Loucy (cell line): Measurements from ENCODE around the gene VDAC1.

Source experiments
- H2AFZ ChIP-seq: fragments of 200-600 bp; sonication (generic); 2 replicates; pipeline ENCODE4 v1.6.0; 2016; ENCODE audit warnings: antibody characterized with exemption, mild to moderate bottlenecking, low read length, moderate library complexity
- H3F3A ChIP-seq: fragments of 200-600 bp; 2 replicates; pipeline ENCODE4 v1.6.0; 2016; ENCODE audit warnings: antibody characterized with exemption, low read depth, mild to moderate bottlenecking
- H3K27me3 ChIP-seq: fragments of 200-600 bp; sonication (generic); 2 replicates; pipeline ENCODE4 v1.6.1; 2014; ENCODE audit warnings: low read length, mild to moderate bottlenecking; ENCODE audit not compliant: insufficient read depth, poor library complexity, severe bottlenecking
- H3K36me3 ChIP-seq: fragments of 200-600 bp; sonication (generic); 2 replicates; pipeline ENCODE4 v1.6.1; 2016; ENCODE audit warnings: low read length; ENCODE audit not compliant: insufficient read depth
- H3K4me1 ChIP-seq: fragments of 200-600 bp; sonication (generic); 2 replicates; pipeline ENCODE4 v1.5.1; 2014; ENCODE audit warnings: low read length, mild to moderate bottlenecking; ENCODE audit not compliant: insufficient read depth, poor library complexity, severe bottlenecking
- H3K4me2 ChIP-seq: fragments of 200-600 bp; sonication (generic); 2 replicates; pipeline ENCODE4 v1.6.0; 2014; ENCODE audit warnings: antibody characterized with exemption, low read length, low read depth, mild to moderate bottlenecking; ENCODE audit not compliant: poor library complexity, severe bottlenecking
- H3K4me3 ChIP-seq: fragments of 200-600 bp; sonication (generic); 2 replicates; pipeline ENCODE4 v1.5.1; 2014; ENCODE audit warnings: low read length, mild to moderate bottlenecking, mixed read lengths; ENCODE audit not compliant: poor library complexity, severe bottlenecking
- H3K79me2 ChIP-seq: fragments of 200-600 bp; sonication (generic); 2 replicates; pipeline ENCODE4 v1.6.1; 2014; ENCODE audit warnings: low read length; ENCODE audit not compliant: insufficient read depth
- H3K9ac ChIP-seq: fragments of 200-600 bp; sonication (generic); 2 replicates; pipeline ENCODE4 v1.6.0; 2014; ENCODE audit warnings: mild to moderate bottlenecking, low read depth, low read length, moderate library complexity; ENCODE audit not compliant: poor library complexity, severe bottlenecking
- H3K9me2 ChIP-seq: fragments of 200-600 bp; sonication (generic); replicated peaks from 2 replicates; pipeline ENCODE4 v1.6.1; 2016; ENCODE audit warnings: low read depth, low read length, mixed read lengths
- H3K9me3 ChIP-seq: fragments of 200-600 bp; sonication (generic); 2 replicates; pipeline ENCODE4 v1.6.1; 2014; ENCODE audit warnings: mild to moderate bottlenecking, antibody characterized with exemption, low read length, low read depth; ENCODE audit not compliant: insufficient read depth
- H4K20me1 ChIP-seq: fragments of 200-600 bp; sonication (generic); 2 replicates; pipeline ENCODE4 v1.6.0; 2014; ENCODE audit warnings: antibody characterized with exemption, low read length, mild to moderate bottlenecking; ENCODE audit not compliant: insufficient read depth, poor library complexity, severe bottlenecking
- EZH2phosphoT487 ChIP-seq: fragments of 200-600 bp; IDR thresholded peaks from 2 replicates; pipeline ENCODE4 v1.6.1; 2018; ENCODE audit warnings: antibody characterized with exemption, mild to moderate bottlenecking, moderate library complexity, borderline replicate concordance
- TF ChIP-seq, protein P1 (sequence below): fragments of 200-600 bp; sonication (generic); conservative IDR thresholded peaks from 2 replicates; pipeline ENCODE4 v1.5.1; 2014; ENCODE audit warnings: mild to moderate bottlenecking, antibody characterized with exemption, low read length

Gene VDAC1

DNA sequence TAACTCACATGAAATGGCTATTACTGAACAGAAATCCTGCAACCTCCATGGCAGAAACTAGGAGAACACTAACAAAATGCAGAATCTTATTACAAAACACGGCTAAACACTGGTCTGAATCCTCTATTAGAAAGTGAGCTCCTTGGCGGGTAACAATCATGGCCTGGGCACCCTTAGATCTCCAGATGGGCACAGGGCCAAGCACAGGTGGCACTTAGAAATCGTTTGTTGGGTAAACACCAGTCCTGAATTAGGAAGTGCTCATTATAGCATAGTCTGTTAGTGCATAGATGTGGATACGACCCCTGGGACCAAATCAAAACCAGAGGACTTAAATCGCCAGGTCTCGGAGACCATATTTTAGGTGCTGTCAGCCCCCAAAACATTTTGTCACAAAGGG is 14.4 kb downstream of the VDAC1 start:
- peaks cover 3% of the 10 kb centered on the region for H3K4me1 ChIP-seq

DNA sequence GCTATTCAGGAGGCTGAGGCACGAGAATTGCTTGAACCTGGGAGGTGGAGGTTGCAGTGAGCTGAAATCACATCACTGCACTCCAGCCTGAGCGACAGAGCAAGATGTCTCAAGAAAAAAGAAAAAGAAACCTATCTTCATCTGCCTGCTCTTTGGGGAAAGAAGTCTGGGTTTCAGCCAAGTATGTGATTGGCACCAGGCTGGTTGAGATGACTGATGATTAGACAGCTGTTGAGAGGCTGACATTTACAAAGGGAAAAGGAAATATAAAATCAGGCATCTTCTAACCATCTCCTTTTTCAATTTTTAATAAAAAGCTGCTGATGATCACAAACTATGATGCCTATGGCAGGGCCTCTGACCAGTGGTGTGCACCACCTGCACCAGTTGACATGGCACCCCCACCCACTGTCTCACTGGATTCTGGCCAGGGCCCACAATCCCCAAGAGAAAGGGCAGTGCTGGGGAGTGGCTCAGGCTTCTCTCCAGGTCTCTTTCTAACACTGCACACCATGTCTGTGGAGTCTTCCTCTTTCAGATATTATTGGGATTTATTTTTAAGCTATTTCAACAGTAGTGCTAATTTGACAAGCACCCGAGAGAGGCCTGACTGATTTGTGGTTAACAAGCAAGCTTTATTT is 19.1 kb downstream of the VDAC1 start:
- no peak overlapping the region for H3K9ac ChIP-seq
- no peaks in the 10 kb centered on the region for H3F3A ChIP-seq
- TF ChIP-seq, protein P1, sequence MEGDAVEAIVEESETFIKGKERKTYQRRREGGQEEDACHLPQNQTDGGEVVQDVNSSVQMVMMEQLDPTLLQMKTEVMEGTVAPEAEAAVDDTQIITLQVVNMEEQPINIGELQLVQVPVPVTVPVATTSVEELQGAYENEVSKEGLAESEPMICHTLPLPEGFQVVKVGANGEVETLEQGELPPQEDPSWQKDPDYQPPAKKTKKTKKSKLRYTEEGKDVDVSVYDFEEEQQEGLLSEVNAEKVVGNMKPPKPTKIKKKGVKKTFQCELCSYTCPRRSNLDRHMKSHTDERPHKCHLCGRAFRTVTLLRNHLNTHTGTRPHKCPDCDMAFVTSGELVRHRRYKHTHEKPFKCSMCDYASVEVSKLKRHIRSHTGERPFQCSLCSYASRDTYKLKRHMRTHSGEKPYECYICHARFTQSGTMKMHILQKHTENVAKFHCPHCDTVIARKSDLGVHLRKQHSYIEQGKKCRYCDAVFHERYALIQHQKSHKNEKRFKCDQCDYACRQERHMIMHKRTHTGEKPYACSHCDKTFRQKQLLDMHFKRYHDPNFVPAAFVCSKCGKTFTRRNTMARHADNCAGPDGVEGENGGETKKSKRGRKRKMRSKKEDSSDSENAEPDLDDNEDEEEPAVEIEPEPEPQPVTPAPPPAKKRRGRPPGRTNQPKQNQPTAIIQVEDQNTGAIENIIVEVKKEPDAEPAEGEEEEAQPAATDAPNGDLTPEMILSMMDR, result no peak
- TF ChIP-seq EZH2phosphoT487, result no peak
- H3K4me1 ChIP-seq, result no peaks in the 10 kb centered on the region
- H3K36me3 ChIP-seq, result peaks cover 39% of the 10 kb centered on the region; the same call in 1 of the 2 replicates
- no peak overlapping the region for H3K4me3 ChIP-seq
- H3K9me3 ChIP-seq, result no peaks in the 10 kb centered on the region
- H4K20me1 ChIP-seq, result no peaks in the 10 kb centered on the region
- no peak overlapping the region for H2AFZ ChIP-seq
- no peaks in the 10 kb centered on the region for H3K79me2 ChIP-seq
- H3K4me2 ChIP-seq, result no peak overlapping the region
- no peaks in the 10 kb centered on the region for H3K9me2 ChIP-seq
- no peaks in the 10 kb centered on the region for H3K27me3 ChIP-seq

More for the DNA sequence above, 14.4 kb downstream of the VDAC1 start:
- Histone ChIP-seq H2AFZ (no peak overlapping the region), H3F3A (no peaks in the 10 kb centered on the region), H3K4me3 (no peak overlapping the region), H4K20me1 (peaks cover 19% of the 10 kb centered on the region), H3K79me2 (peaks cover 36% of the 10 kb centered on the region), H3K36me3 (peaks cover 33% of the 10 kb centered on the region; the same call in 1 of the 2 replicates), H3K9me3 (no peaks in the 10 kb centered on the region), H3K27me3 (no peaks in the 10 kb centered on the region), H3K9me2 (no peaks in the 10 kb centered on the region), H3K9ac (no peak overlapping the region), H3K4me2 (no peak overlapping the region)
- TF ChIP-seq, protein P1, result no peak

DNA sequence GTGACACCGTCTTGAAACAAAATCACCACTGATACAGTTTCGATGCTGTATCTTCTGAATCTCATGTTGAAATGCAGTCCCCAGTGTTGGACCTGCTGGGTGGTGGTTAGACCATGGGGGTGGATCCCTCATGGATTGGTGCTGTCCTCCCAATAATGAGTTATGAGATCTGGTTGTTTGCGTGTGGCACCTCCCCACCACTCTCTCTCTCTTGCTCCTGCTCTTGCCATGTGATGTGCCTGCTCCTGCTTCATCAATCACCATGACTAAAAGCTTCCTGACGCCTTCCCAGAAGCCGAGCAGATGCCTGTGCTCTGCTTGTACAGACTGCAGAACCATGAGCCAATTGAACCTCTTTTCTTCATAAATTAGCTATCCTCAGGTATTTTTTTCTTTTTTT is 21.1 kb downstream of the VDAC1 start:
- no peak for TF ChIP-seq EZH2phosphoT487
- TF ChIP-seq, protein P1, result no peak
- H3K36me3 ChIP-seq, result peaks cover 31% of the 10 kb centered on the region; the same call in 1 of the 2 replicates
- H3K9me2 ChIP-seq, result no peaks in the 10 kb centered on the region
- H2AFZ ChIP-seq, result no peak overlapping the region
- H3K9ac ChIP-seq, result no peak overlapping the region
- no peaks in the 10 kb centered on the region for H4K20me1 ChIP-seq
- H3F3A ChIP-seq, result no peaks in the 10 kb centered on the region
- no peaks in the 10 kb centered on the region for H3K9me3 ChIP-seq
- H3K4me3 ChIP-seq, result no peak overlapping the region
- no peaks in the 10 kb centered on the region for H3K4me1 ChIP-seq
- H3K27me3 ChIP-seq, result no peaks in the 10 kb centered on the region
- no peak overlapping the region for H3K4me2 ChIP-seq
- no peaks in the 10 kb centered on the region for H3K79me2 ChIP-seq
